ENCODE data around the gene DBN1.

DBN1 gene

DNA sequence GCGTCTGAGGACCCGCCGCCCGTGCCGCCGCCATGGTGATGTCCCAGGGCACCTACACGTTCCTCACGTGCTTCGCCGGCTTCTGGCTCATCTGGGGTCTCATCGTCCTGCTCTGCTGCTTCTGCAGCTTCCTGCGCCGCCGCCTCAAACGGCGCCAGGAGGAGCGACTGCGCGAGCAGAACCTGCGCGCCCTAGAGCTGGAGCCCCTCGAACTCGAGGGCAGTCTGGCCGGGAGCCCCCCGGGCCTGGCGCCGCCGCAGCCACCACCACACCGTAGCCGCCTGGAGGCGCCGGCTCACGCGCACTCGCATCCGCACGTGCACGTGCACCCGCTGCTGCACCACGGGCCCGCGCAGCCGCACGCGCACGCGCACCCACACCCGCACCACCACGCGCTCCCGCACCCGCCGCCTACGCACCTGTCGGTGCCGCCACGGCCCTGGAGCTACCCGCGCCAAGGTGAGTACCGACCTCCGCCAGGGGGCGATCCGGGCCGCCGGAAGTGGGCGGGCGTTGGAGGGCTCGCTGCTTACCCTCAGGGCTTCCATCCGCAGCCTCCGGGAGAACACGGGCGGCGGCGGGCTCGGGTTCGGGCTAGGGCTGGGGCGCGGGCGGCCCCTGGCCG lies 18.3 kb downstream of the DBN1 start:
- DNase-seq = peak; percentile 92

DNA sequence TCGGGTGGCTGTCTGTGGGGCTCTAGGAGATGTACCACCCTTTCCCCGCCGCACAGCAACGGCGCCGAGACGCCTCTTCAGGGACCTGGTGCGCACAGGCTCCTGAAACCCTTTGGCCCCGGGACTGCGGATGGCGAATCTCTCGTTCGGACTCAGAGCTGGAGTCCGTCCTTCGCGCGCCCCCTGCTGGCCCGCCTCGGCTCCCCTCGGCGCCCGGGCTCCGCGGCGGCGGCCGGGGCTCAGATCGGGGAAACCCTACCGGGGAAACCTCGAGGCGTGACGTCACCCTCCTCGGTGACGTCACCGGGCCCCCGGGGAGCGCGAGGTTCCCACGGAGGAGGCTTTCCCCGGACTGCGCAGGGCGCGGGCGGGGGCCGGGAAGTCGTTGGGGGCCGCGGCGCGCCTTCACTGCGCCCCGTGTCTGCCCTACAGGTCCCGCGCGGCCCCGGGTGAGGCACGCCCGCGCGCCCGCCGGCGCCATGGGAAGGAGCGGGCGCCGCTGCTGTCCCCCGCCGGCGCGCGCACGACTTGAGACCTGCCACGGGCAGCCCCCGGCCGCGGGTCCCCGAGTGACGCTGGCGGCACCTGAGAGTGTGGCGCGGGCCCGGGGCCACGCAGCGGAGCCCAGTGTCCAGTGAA lies 18.9 kb downstream of the DBN1 start:
- peak; percentile 94 for DNase-seq

DNA sequence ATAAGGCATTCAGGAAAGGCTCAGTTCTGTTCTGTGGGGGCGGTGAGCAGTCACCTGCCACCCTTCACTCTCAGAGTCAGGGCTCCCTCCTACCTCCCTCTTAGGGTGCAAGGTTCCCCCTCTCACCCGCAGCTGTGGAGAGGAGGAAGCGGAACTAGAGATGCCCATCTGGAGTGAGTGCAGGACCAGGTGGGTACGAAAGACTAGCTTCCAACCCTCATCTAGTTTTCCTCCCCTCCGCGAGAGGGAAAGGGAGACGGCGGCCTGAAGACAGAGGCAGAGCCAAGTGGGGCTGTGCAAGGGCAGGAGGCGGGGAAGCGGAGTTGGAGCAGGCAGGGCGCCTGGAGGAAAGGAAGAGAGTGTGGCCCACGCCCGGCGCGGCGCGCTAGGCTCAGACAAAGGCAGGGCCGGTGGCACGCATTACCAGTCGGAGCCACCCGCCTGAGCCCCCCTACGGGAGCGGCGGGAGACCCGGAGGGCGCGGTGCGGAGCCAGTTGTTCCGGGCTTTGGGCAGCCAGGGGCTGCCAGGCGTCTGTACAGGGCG lies 19.5 kb downstream of the DBN1 start:
- DNase-seq = no peak

DNA sequence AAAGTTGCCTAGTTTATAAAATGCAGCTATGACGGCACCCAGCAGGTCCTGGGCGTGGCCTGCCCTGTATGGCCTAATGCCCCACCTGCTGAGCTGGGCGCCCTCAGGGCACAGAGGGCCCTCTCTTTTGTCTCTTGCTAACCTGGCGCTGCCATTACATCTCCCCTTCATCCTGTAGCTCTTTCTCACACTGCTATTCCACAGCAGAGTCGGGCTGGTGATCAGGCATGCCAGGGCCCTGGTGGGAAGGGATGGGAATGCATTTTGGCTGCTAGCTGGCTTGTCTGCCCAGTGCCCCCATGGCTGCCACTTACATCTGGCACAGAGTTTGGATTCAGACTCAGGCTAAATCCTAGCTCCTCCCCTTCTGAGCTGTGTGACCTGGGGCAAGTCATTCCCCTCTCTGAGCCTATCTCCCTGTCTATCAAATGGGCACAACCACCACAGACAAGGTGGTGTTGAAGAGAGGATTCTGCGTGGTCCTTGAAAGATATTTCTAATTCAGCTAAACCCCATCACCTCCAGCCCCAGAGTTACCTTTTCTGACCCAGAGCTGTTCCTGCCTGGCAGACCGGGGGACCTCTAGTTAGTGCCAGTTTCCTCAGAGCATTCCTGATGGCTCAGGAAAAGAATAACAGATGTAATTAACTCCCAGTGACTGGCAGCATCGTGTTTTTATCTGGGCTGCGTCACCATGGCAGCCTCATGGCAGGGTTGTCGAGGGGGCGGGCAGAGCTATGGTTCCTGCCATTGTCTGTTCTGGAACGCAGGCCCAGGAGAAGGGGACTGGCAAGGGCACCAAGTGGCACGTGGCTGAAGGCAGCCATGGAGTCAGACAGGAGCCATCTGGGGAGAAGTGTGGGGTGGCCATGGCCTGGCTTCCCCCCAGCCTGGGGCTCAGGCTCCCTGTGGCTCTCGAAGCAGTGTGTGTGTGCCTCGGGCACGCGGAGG lies 20.5 kb downstream of the DBN1 start:
- no peak for DNase-seq

GRCh38 chr5:177450667-177451424 lies 22.6 kb downstream of the DBN1 start:
- DNase-seq = no peak

- DNase-seq = no peak
Measured at GRCh38 chr5:177449140-177450061, 24.0 kb downstream of the DBN1 start.

- DNase-seq = no peak
Measured at GRCh38 chr5:177448244-177448950, 25.0 kb downstream of the DBN1 start.

DNA sequence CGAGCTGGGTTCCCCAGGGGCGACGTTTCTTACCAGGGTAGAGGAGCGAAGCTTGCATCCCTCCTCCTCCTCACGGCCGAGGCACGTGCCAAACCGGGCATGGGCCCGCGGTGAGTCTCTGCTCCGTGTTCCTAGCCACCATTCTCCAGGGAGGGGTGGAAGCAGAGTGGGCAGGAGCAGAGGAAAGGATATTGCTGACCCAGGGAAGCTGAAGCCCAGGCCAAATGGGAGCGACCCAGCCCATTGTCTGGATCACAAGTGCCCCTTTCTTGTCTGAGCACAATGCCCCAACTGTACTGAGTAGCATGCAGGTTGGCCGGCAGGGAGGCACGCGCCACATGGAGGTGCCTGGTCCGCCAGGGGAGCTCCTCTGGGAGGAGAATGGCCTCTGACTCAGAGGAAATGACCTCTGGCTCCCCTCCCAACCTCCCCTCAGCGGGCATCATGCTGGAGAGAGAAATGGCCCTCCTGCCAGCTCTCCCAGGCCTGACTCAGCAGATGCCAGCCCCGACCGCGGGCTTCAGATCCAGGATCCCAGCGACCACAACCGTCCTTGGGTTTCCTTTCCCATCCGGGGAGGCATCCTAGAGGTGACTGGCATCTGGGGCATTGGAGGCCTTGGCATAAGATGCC lies 25.7 kb downstream of the DBN1 start:
- no peak for DNase-seq

DNA sequence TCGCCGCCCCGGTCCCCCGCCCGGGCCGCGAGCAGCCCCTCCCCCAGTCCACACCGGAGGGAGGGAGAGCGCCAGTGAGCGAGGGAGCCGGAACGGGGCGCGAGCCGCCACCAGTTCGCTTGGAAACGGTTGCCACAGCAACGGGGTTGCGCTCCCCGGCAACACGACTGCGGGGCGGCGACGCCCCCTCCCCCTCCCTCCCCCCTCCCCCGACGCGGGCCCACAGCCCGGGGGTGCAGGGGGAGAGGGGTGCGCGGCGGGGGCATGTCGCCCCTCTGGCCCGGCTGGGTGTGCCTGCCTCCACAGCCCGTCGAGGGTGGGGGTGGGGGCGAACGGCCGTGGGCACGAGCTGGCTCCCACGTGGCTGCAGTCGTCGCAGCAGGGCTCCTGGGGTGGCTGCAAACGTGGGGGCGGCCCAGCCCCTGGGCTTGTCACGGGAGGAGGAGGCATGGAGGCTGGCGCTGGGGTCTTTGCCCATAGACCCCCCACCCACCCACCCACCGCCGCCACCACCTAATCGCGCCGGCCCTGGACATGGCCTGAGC lies 26.3 kb downstream of the DBN1 start:
- peak; percentile 76 for DNase-seq

- DNase-seq = peak; percentile 72
Measured at GRCh38 chr5:177446200-177447065, 27.0 kb downstream of the DBN1 start, which contains the start of gene PRR7. Gene PRR7, plus strand, starts transcription at chr5:177446814. Its CDS starts 8,254 bp downstream, at chr5:177455068.

- no peak for DNase-seq
Measured at GRCh38 chr5:177445917-177446199, 27.6 kb downstream of the DBN1 start.

GRCh38 chr5:177445052-177445916 lies 28.1 kb downstream of the DBN1 start:
- DNase-seq = peak; percentile 42

DNA sequence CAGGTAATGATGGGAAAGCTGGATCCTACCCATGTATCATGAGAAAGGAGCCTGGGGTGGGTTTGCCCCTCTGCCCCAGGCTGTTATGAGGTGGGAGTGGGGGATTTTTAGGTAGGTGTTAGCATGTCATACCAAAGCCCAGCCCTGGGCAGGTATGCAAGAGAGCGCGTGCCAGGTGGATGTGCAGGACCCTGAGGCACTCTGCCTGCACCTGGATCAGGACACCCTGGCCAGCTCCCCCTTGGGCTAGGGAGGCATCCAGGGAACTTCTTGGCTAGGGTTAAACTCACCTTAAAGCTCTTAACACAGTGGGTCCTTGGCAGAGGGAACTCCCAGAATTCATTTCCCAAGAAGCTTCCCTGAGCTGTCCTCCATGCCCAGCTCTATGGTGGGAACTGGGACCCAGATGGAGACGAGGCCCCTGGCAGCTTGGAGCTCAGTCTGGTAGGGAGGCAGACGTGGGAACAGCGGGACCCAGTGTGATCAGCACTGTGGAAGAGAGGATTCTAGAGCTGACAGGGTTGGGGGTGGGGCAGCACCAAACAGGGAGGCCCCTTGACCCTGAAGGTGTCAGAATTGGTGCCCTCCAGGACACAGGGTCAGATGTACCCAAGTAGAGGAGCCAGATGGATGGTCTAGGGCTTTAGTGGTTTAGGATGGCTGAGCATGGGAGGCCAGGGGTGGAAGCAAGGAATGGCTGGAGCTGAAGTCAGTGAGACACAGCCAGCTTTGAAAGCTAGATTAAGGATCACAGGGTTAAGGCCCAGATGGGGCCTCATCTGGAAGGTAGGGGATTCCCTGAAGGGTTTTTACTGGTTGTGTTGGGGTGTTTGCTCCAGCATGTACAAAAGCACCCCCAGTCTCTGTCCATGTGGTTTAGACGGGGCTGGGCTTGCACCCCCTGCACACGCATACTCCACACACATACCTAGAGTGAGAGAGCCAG lies 29.1 kb downstream of the DBN1 start:
- no peak for DNase-seq

- DNase-seq = no peak
Measured at GRCh38 chr5:177443144-177443983, 30.1 kb downstream of the DBN1 start.

DNA sequence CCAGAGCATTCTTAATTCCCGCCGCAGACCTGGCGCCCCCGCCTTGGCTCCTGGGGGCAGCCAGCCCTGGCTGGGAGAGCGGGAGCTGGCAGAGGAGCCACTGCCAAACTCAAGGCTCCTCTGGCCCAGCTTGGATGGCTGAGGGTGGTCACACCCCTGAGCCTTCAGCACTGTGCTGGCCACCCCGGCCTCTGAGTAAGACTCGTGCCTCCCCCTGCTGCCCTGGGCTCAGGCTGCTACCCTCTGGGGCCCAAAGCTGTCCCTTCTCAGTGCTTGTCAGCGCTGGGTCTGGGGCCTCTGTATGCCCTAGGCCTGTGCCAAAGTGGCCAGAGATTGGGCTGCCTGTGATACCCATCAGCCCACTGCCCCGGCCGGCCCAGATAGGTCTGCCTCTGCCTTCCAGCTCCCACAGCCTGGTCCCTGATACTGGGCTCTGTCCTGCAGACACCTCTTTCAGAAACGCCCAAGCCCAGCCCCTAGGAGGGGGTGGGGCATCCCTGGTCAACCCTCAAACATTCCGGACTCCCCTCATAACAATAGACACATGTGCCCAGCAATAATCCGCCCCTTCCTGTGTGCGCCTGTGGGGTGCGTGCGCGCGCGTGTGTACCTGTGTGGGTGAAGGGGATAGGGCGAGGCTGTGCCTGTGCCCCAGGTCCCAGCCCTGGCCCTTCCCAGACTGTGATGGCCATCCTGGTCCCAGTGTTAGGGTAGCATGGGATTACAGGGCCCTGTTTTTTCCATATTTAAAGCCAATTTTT lies 31.2 kb downstream of the DBN1 start:
- no peak for DNase-seq

Measured in activated CD4-positive, alpha-beta T cell treated with anti-CD3 and anti-CD28 coated beads, Interleukin-2, amount 50 U/mL, for 16 hours (primary cell).